AG09309 (cell line): ENCODE measurements around the gene GALNT10.

Source experiments
- DNase-seq: peaks from one replicate; pipeline ENCODE4 v3.0.0-alpha.2; 2010; ENCODE audit warnings: low read depth
- H3K4me3 ChIP-seq: 2 replicates; pipeline ENCODE4 v1.5.1; 2011; ENCODE audit warnings: mild to moderate bottlenecking, low read depth, low read length, moderate library complexity; ENCODE audit not compliant: control insufficient read depth
- TF ChIP-seq, protein P1 (sequence below): IDR thresholded peaks from 2 replicates; pipeline ENCODE4 v1.5.1; 2011; ENCODE audit warnings: mild to moderate bottlenecking, low read depth, low read length, inconsistent platforms; ENCODE audit not compliant: insufficient read depth, control insufficient read depth; ENCODE audit errors: missing control alignments

GALNT10 gene

DNA sequence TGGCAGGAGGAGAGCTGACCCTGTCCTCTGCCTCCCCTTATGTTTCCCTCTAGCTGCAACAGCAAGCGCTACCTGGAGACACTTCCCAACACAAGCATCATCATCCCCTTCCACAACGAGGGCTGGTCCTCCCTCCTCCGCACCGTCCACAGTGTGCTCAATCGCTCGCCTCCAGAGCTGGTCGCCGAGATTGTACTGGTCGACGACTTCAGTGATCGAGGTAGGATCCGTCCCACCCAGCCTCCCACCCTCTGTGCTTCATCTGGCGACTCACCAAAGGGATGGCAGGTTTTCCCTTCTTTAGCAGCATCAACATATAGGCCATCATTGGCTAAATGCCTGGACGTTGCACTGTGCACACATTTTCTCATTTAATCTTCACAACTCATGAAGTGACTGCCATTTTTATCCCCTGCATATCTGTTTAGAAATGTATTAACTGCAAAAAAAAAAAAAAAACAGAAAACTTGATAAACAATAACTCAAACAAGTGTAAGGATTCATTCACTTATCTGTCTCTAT, 139.0 kb downstream of the GALNT10 start:
- H3K4me3 ChIP-seq: no peak overlapping the region
- TF ChIP-seq, protein P1, sequence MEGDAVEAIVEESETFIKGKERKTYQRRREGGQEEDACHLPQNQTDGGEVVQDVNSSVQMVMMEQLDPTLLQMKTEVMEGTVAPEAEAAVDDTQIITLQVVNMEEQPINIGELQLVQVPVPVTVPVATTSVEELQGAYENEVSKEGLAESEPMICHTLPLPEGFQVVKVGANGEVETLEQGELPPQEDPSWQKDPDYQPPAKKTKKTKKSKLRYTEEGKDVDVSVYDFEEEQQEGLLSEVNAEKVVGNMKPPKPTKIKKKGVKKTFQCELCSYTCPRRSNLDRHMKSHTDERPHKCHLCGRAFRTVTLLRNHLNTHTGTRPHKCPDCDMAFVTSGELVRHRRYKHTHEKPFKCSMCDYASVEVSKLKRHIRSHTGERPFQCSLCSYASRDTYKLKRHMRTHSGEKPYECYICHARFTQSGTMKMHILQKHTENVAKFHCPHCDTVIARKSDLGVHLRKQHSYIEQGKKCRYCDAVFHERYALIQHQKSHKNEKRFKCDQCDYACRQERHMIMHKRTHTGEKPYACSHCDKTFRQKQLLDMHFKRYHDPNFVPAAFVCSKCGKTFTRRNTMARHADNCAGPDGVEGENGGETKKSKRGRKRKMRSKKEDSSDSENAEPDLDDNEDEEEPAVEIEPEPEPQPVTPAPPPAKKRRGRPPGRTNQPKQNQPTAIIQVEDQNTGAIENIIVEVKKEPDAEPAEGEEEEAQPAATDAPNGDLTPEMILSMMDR: no peak
- no peak for DNase-seq

- TF ChIP-seq, protein P1: no peak
- DNase-seq: no peak
Observed at GRCh38 chr5:154330097-154330667, 139.6 kb downstream of the GALNT10 start.

DNA sequence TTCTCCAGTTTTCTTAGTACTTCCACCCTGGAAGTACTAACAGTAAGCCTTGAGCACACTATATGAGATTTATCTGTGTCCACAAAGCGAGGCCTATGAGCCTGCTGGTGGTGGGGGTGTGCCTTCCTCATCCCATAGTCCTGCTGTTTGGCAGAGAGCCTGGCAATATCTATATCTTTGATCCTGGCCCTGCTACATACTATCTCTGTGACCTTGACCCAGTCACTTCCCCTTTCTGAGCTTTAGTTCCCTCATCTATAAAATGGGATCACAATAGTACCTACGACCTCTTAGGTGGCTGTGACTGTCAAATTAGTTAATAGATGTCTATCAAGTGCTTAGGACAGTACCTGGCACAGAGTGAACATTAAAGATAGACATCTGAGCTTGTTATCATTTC, 140.7 kb downstream of the GALNT10 start:
- no peak overlapping the region for H3K4me3 ChIP-seq
- TF ChIP-seq, protein P1: no peak
- DNase-seq: no peak

More at GRCh38 chr5:154330097-154330667, 139.6 kb downstream of the GALNT10 start:
- no peak overlapping the region for H3K4me3 ChIP-seq

GRCh38 chr5:154331924-154332323, 141.4 kb downstream of the GALNT10 start:
- DNase-seq: no peak
- TF ChIP-seq, protein P1: no peak
- no peak overlapping the region for H3K4me3 ChIP-seq

- DNase-seq: no peak
- H3K4me3 ChIP-seq: no peak overlapping the region
- TF ChIP-seq, protein P1: no peak
Observed at GRCh38 chr5:154332451-154332850, 141.9 kb downstream of the GALNT10 start.

DNA sequence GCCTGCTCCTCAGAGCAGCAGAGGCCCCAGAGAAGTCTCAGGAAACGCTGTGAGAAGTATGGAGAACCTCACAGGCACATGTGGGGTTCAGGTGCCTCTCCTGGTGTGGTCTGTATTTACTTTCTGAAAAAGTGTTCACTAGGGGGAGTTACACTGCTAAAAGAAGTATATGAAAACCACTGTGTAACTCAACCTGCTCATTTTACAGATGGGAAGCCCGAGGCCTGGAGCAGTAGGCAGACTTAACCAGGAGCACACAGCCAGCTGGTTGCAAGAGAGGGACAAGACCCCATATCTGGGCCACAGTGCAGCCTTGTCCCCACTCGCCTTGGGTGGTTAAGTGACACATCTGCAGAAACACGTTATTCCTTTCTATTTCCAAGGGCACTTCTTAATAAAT, 142.5 kb downstream of the GALNT10 start:
- no peak overlapping the region for H3K4me3 ChIP-seq
- DNase-seq: no peak
- TF ChIP-seq, protein P1: no peak
